ENCODE results near the gene LGALS8. TPM values are rescaled to one million over a fixed set of nuclear protein-coding genes. Genes with fewer than 3 reads are reported as not detected.
"Not testable (repeated sequence)": the region's sequence is repeated elsewhere in the genome, so short reads cannot be mapped to it uniquely, and the experiment has no call there.

The LGALS8 gene
- total and polyA plus RNA-seq, 4 donors = 29.9 to 160 (median 53.1) TPM

- no peaks in the 10 kb centered on the region for H3K9me3 ChIP-seq (ENCODE audit: control insufficient read depth in 4 of 4, insufficient read depth in 3 of 4, low read length in 3 of 4)
- no peaks in the 10 kb centered on the region for H3K36me3 ChIP-seq (ENCODE audit: control insufficient read depth in 4 of 4, insufficient read depth in 4 of 4, low read length in 4 of 4)
- no peak overlapping the region for H3K9ac ChIP-seq (ENCODE audit: insufficient read depth in 1 of 2, low read length in 2 of 2)
- TF ChIP-seq, protein P1, sequence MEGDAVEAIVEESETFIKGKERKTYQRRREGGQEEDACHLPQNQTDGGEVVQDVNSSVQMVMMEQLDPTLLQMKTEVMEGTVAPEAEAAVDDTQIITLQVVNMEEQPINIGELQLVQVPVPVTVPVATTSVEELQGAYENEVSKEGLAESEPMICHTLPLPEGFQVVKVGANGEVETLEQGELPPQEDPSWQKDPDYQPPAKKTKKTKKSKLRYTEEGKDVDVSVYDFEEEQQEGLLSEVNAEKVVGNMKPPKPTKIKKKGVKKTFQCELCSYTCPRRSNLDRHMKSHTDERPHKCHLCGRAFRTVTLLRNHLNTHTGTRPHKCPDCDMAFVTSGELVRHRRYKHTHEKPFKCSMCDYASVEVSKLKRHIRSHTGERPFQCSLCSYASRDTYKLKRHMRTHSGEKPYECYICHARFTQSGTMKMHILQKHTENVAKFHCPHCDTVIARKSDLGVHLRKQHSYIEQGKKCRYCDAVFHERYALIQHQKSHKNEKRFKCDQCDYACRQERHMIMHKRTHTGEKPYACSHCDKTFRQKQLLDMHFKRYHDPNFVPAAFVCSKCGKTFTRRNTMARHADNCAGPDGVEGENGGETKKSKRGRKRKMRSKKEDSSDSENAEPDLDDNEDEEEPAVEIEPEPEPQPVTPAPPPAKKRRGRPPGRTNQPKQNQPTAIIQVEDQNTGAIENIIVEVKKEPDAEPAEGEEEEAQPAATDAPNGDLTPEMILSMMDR (IDR thresholded peaks at IDR 0.05; ENCODE audit: control extremely low read depth, extremely low read depth) = no peak
- H3K4me3 ChIP-seq = no peak overlapping the region
- H3K27ac ChIP-seq (ENCODE audit: low read depth in 1 of 2, low read length in 1 of 2) = no peak overlapping the region
- ATAC-seq (ENCODE audit: insufficient read depth, low FRiP score) (no peak), DNase-seq (no peak)
- no peaks in the 10 kb centered on the region for H3K27me3 ChIP-seq (ENCODE audit: control insufficient read depth in 3 of 3, insufficient read depth in 3 of 3, low read length in 2 of 3)
- H3K4me1 ChIP-seq (ENCODE audit: control insufficient read depth in 5 of 5, insufficient read depth in 5 of 5, low read length in 5 of 5) = peaks cover 0 to 8% (median 0%) of the 10 kb centered on the region in 5 donors
- WGBS, 2 donors = 90 to 92% methylated on average over 6 of the region's 6 CpGs
These were observed 22.7 kb upstream of the LGALS8 start for GRCh38 chr1:236501093-236501492.

GRCh38 chr1:236502579-236502971 is 21.2 kb upstream of the LGALS8 start:
- Histone ChIP-seq H3K27ac (ENCODE audit: low read depth in 1 of 2, low read length in 1 of 2) (no peak overlapping the region), H3K36me3 (ENCODE audit: control insufficient read depth in 4 of 4, insufficient read depth in 4 of 4, low read length in 4 of 4) (no peaks in the 10 kb centered on the region), H3K9ac (ENCODE audit: insufficient read depth in 1 of 2, low read length in 2 of 2) (no peak overlapping the region), H3K27me3 (ENCODE audit: control insufficient read depth in 3 of 3, insufficient read depth in 3 of 3, low read length in 2 of 3) (no peaks in the 10 kb centered on the region), H3K4me3 (no peak overlapping the region), H3K9me3 (ENCODE audit: control insufficient read depth in 4 of 4, insufficient read depth in 3 of 4, low read length in 3 of 4) (no peaks in the 10 kb centered on the region), H3K4me1 (ENCODE audit: control insufficient read depth in 5 of 5, insufficient read depth in 5 of 5, low read length in 5 of 5) (peaks cover 3 to 11% (median 5%) of the 10 kb centered on the region in 5 donors)
- no peak for ATAC-seq (ENCODE audit: insufficient read depth, low FRiP score)
- TF ChIP-seq, protein P1 (IDR thresholded peaks at IDR 0.05; ENCODE audit: control extremely low read depth, extremely low read depth) = no peak
- WGBS, 2 donors = 30 to 54% methylated on average over 2 of the region's 2 CpGs
- peak in 1 of 3 donors; percentile 10 for DNase-seq

DNA sequence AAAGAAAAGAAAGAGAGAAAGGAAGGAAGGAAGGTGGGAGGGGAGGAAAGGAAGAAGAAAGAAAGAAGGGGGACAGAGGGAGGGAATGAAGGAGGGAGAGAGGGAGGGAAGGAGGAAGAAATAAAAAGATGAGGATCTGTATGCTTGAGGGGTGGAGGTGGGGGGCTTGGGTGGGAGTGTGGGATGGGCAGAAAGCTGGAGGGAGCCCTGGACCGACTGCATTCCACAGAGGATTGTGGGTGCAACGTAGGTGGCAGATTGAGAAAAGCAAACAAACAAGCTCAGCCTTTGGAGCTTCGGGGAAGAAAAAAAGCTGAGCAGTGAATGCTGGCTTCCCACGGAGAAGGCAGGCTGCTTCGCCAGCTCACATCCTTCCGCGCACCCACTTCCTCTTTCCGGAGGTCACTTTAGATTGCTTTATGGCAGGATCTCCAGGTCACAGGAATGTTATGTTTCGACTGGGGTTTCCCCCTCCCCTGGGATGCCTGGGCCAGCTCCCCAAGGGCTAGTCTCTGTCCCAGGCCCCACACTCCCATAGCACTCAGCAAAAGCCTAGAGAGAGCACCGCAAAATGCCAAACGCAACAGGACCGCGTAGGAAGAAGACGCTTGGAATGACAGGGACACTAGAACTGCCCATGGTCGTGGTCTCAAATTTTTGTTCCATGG is 20.7 kb upstream of the LGALS8 start:
- Histone ChIP-seq H3K9ac (ENCODE audit: insufficient read depth in 1 of 2, low read length in 2 of 2) (peak overlapping the region in 1 of 2 donors; percentile 35), H3K4me3 (peak overlapping the region; percentile 14), H3K36me3 (ENCODE audit: control insufficient read depth in 4 of 4, insufficient read depth in 4 of 4, low read length in 4 of 4) (no peaks in the 10 kb centered on the region), H3K27me3 (ENCODE audit: control insufficient read depth in 3 of 3, insufficient read depth in 3 of 3, low read length in 2 of 3) (no peaks in the 10 kb centered on the region), H3K27ac (ENCODE audit: low read depth in 1 of 2, low read length in 1 of 2) (peak overlapping the region in 1 of 2 donors; percentile 72), H3K4me1 (ENCODE audit: control insufficient read depth in 5 of 5, insufficient read depth in 5 of 5, low read length in 5 of 5) (peaks cover 3 to 14% (median 7%) of the 10 kb centered on the region in 5 donors), H3K9me3 (ENCODE audit: control insufficient read depth in 4 of 4, insufficient read depth in 3 of 4, low read length in 3 of 4) (no peaks in the 10 kb centered on the region)
- DNase-seq (peak; percentile 72 to 85 (median 76)), ATAC-seq (ENCODE audit: insufficient read depth, low FRiP score) (no peak)
- TF ChIP-seq, protein P1 (IDR thresholded peaks at IDR 0.05; ENCODE audit: control extremely low read depth, extremely low read depth) = no peak
- WGBS, 2 donors = 15 to 29% methylated on average over 15 of the region's 15 CpGs

DNA sequence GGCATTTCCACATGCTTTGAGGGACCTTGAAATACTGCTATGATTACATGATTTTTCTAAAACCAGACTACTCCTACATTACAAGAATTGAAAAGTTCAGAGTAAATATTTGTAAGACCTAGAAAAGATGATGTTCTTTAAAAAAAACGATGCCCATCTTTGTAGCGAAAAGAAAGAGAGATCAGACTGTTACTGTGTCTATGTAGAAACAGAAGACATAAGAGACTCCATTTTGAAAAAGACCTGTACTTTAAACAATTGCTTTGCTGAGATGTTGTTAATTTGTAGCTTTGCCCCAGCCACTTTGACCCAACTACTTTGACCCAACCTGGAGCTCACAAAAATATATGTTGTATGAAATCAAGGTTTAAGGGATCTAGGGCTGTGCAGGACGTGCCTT is 19.4 kb upstream of the LGALS8 start:
- DNase-seq; H3K27me3 ChIP-seq (ENCODE audit: control insufficient read depth in 3 of 3, insufficient read depth in 3 of 3, low read length in 2 of 3); H3K9me3 ChIP-seq (ENCODE audit: control insufficient read depth in 4 of 4, insufficient read depth in 3 of 4, low read length in 3 of 4); H3K9ac ChIP-seq (ENCODE audit: insufficient read depth in 1 of 2, low read length in 2 of 2); H3K27ac ChIP-seq (ENCODE audit: low read depth in 1 of 2, low read length in 1 of 2); H3K4me3 ChIP-seq; H3K36me3 ChIP-seq (ENCODE audit: control insufficient read depth in 4 of 4, insufficient read depth in 4 of 4, low read length in 4 of 4); ATAC-seq (ENCODE audit: insufficient read depth, low FRiP score): not testable (repeated sequence)
- WGBS, 2 donors = 83 to 89% methylated on average over 3 of the region's 3 CpGs
- peaks cover 5 to 14% (median 7%) of the 10 kb centered on the region in 5 donors for H3K4me1 ChIP-seq (ENCODE audit: control insufficient read depth in 5 of 5, insufficient read depth in 5 of 5, low read length in 5 of 5)

Measured in lung (tissue), 12 donors.